Measurements from ENCODE around the gene WBP1L.

Gene WBP1L

GRCh38 chr10:102780527-102780808 lies 36.7 kb downstream of the WBP1L start:
- no peak for DNase-seq (ENCODE audit: low spot score)

- DNase-seq (ENCODE audit: low spot score), result no peak
Measured at GRCh38 chr10:102781090-102781920, 37.6 kb downstream of the WBP1L start.

GRCh38 chr10:102781921-102782557 lies 38.3 kb downstream of the WBP1L start:
- DNase-seq (ENCODE audit: low spot score), result no peak

GRCh38 chr10:102782673-102783551 lies 39.2 kb downstream of the WBP1L start:
- no peak for DNase-seq (ENCODE audit: low spot score)

- no peak for DNase-seq (ENCODE audit: low spot score)
Measured at GRCh38 chr10:102783568-102783967, 39.8 kb downstream of the WBP1L start.

- no peak for DNase-seq (ENCODE audit: low spot score)
Measured at GRCh38 chr10:102785818-102786217, 42.1 kb downstream of the WBP1L start.

- no peak for DNase-seq (ENCODE audit: low spot score)
Measured at GRCh38 chr10:102791754-102792395, 48.1 kb downstream of the WBP1L start.

GRCh38 chr10:102795453-102796406 lies 52.0 kb downstream of the WBP1L start:
- DNase-seq (ENCODE audit: low spot score), result no peak

GRCh38 chr10:102796407-102797176 lies 52.8 kb downstream of the WBP1L start:
- DNase-seq (ENCODE audit: low spot score), result no peak

GRCh38 chr10:102799691-102800471 lies 56.1 kb downstream of the WBP1L start:
- DNase-seq (ENCODE audit: low spot score), result no peak

GRCh38 chr10:102800611-102801335 lies 57.0 kb downstream of the WBP1L start:
- DNase-seq (ENCODE audit: low spot score), result no peak

- no peak for DNase-seq (ENCODE audit: low spot score)
Measured at GRCh38 chr10:102801496-102801895, 57.7 kb downstream of the WBP1L start.

- no peak for DNase-seq (ENCODE audit: low spot score)
Measured at GRCh38 chr10:102801978-102802377, 58.2 kb downstream of the WBP1L start.

GRCh38 chr10:102802920-102803534 lies 59.3 kb downstream of the WBP1L start:
- no peak for DNase-seq (ENCODE audit: low spot score)

GRCh38 chr10:102804382-102805055 lies 60.8 kb downstream of the WBP1L start:
- no peak for DNase-seq (ENCODE audit: low spot score)

GRCh38 chr10:102808380-102808779 lies 64.6 kb downstream of the WBP1L start:
- DNase-seq (ENCODE audit: low spot score), result no peak

GRCh38 chr10:102811346-102811745 lies 67.6 kb downstream of the WBP1L start:
- no peak for DNase-seq (ENCODE audit: low spot score)
